Jurkat, Clone E6-1 (cell line): ENCODE data around the gene SAC3D1. TPM values are rescaled to one million over a fixed set of nuclear protein-coding genes. Genes with fewer than 3 reads are reported as not detected.
"Not testable (repeated sequence)": the region's sequence is repeated elsewhere in the genome, so short reads cannot be mapped to it uniquely, and the experiment has no call there.

Source experiments
- DNase-seq: peaks from one replicate; pipeline ENCODE4 v3.0.0-alpha.2; 2011; ENCODE audit warnings: low read depth, low spot score
- H3K4me3 ChIP-seq: 2 replicates; pipeline ENCODE4 v1.5.1; 2011; ENCODE audit warnings: mild to moderate bottlenecking, low read length, control low read depth, moderate library complexity
- polyA plus RNA-seq: library from polyadenylated mRNA; unstranded; fragments of >200 nt; gene quantifications from one replicate; pipeline ENCODE4 v1.2.1, GENCODE V29; 2012; ENCODE audit warnings: missing spikeins; ENCODE audit not compliant: insufficient read length, insufficient read depth

SAC3D1 gene
- polyA plus RNA-seq = 40.6 TPM

DNA sequence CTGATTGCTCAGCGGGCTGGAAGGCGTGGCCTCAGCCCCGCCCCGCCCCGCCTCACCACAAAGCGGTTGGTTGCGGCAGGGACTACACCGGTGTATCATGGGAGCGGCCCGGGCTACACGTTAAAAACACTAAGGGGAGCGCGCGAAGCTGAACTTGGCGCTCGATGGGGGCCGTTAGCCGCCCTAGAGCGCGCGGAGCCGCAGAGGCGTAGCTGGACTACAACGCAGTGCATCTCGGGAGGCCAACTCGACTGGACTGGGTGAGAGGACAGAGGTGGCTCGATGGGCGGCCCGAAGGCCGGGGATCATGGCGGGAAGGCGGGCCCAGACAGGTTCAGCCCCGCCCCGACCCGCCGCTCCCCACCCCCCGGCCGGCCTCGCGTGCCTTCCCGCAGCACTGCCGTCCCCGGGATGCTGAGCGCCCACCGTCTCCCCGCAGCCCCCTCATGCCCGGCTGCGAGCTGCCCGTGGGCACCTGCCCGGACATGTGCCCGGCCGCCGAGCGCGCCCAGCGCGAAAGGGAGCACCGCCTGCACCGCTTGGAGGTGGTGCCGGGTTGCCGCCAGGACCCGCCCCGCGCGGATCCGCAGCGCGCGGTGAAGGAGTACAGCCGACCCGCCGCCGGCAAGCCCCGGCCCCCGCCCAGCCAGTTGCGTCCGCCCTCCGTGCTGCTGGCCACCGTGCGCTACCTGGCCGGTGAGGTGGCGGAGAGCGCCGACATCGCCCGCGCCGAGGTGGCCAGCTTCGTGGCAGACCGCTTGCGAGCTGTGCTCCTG is at the start of gene SAC3D1:
Gene SAC3D1, plus strand, starts transcription at position 364 of the 776 bp plus-strand sequence. Its CDS starts 83 bp downstream, at position 447.
- DNase-seq = peak; percentile 96
- H3K4me3 ChIP-seq = peak within 1 kb of the TSS; percentile 65

DNA sequence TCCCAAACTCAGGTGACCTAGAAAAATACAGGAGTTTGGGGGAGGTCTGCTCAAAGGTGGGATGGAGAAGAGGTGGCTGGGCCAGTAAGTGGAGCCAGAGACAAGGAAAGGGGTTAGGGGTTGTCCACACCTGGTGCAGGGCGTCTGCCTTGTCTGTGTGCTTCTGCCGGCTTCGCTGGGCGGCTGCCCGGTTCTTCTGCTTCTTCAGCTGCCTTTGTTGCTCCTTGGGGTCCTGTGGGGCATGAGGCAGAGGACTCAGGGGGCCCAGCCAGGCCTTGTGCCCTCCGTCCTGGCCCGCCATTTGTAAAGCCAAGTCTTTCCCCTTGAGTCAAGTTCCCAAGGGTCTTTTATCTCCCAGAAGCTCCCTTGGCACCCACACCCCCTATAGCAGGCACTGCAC is 46.7 kb upstream of the SAC3D1 start:
- no peak overlapping the region for H3K4me3 ChIP-seq
- no peak for DNase-seq

DNA sequence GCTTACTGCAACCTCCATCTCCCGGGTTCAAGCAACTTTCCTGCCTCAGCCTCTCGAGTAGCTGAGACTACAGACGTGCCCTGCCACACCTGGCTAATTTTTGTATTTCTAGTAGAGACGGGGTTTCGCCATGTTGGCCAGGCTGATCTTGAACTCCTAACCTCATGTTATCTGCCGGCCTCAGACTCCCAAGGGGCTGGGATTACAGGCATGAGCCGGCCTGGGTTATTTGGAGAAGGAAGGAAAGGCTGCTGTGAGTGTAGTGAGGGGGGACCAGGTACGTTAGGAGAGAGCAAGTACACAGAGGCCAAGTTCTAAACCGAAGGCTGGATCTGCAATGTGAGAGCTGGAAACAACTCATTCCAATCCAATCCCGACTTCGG is 44.7 kb upstream of the SAC3D1 start:
- H3K4me3 ChIP-seq = no peak overlapping the region
- no peak for DNase-seq

DNA sequence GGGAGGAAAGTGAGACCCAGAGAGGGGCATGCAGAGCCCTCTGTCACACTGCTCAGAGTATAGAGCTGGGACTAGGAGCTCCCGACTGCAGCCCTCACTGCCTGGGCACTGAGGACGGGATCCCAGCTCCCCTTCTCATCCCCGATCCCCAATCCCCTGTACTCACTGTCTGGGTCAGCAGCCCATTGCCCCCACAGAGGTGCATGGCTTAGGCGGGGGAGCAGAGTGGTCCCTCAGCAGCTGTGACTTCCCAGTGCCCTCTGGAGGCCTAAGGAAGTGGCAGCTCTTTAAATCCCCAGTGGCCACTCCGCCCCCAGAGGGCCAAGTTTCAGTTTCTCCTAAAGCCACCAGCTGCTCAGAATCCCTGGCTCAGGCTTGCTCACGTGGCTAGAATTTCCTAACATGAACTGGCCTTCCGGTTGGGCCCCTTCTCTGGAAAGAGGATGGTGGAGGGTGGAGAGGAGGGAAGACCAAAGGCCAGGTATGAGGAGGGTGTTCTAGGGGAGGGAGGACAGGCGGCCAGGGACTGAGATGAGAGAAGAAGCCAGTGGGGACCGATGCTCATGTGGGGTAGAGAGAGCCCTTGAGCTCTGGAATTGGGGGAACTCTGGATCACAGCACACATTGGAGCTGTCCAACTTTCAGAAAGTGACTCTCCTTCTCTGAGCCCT is 44.2 kb upstream of the SAC3D1 start, which contains the start of gene BATF2:
Gene BATF2, minus strand, starts transcription at position 262 of the 671 bp plus-strand sequence. Its CDS starts 57 bp downstream, at position 205.
- no peak within 1 kb of the TSS for H3K4me3 ChIP-seq
- DNase-seq = no peak

DNA sequence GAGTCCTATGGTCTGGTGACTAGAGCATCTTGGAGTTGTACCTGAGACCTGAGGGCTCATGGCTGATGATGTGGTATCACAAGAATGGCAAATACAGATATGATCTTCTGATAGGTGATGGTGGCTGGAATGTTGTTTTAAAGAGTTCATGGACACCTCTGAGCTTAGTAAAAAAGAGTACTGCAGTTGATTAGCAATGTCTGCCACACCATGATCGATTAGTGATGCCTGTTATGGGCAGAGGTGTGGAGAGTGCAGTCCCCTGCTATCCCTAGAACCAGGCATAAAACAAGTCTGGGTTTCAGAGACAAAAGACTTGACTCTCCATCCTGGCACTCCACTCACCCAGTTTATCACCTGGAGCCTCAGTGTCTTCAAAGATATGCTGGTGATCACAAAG is 42.9 kb upstream of the SAC3D1 start:
- no peak for DNase-seq
- no peak overlapping the region for H3K4me3 ChIP-seq

DNA sequence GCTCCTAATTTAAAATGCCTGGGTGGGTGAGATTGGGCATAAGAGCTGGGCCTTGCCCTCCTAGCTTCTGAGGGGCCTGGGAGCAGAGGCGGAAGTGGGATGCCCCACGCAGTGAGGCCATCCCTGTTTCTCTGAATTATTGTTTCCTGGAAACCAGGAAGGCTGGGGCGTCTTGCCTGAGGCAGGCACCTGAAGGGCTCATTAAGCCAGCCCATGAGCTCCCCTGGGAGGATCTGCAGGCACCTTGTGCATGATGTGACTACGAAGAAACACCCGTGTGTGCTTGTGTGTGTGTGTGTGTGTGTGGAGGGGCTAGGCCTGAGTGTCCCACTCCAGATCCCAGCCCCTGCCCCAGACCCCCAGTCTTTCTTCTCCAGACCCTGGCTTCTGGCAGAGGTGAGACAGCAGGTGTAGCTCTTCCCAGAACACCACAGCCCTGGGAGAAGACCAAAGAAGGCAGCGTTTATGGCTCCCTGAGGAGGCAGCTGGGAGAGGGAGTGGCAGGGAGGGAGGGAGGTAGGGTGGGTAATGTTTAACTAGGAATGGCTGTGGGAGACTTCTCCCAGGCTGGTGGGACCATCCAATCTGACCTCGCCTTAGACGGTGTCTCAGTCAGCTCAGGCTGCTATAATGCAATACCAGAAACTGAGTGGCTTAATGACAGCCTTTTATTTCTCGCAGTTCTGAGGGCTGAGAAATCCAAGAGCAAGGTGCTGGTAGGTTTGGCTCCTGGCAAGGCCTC is 42.1 kb upstream of the SAC3D1 start:
- no peak overlapping the region for H3K4me3 ChIP-seq
- DNase-seq = no peak

DNA sequence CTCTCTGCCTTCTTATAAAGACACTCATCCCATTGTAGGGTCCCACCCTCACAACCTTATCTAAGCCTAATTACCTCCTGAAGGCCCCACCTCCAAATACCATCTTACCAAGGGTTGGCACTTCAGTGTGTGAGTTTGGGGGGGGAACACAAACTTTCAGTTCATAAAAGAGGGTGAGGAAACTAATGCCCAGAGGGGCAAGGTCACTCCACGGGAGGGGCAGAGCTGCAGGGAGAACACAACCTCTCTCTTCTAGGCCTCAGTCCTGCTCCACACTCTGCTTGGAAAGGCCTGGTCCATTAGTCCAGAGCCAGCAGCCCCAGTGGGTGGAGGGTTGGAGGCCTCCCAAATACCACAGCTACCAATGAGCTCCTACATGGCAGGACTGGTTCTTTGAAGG is 41.5 kb upstream of the SAC3D1 start:
- no peak overlapping the region for H3K4me3 ChIP-seq
- DNase-seq = no peak

DNA sequence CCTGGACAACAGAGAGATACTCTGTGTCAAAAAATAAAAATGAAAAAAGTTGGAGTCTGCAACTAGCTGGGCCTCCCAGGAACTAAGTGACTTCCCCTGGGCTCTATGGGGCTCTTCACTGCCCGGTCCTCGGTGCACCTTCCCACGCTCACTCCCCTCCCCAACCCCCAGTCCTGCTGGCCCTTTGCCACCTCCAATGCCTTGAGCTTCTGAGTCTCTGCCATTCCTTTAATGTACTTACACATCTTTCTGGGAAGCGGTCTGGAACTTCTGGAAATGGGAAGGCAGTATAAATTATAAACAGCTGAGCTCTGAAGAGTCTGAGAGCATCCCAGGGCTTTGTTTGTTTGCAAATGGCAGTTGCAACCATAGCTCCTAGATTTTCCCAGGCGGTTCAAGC is 38.3 kb upstream of the SAC3D1 start:
- H3K4me3 ChIP-seq = no peak overlapping the region
- DNase-seq = no peak

DNA sequence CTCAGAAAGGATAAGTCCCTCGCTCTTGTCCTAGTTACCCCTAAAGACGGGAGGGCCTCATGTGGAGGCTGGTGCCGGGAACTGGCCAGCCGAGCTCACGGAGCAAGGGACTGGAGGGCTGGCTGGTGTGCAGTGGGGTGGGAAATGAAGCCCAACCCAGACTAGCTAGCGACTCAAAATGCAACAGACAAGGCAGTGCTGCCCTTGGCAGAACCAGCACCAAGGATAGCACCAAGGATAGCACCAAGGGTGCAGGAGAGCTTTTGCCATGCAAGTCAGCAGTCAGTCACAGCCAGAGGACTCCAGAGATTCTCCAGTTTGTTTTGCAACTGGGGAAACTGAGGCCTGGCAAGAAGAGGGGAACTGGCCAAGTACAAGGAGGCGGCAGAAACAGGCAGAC is 37.7 kb upstream of the SAC3D1 start:
- DNase-seq = no peak
- H3K4me3 ChIP-seq = no peak overlapping the region

DNA sequence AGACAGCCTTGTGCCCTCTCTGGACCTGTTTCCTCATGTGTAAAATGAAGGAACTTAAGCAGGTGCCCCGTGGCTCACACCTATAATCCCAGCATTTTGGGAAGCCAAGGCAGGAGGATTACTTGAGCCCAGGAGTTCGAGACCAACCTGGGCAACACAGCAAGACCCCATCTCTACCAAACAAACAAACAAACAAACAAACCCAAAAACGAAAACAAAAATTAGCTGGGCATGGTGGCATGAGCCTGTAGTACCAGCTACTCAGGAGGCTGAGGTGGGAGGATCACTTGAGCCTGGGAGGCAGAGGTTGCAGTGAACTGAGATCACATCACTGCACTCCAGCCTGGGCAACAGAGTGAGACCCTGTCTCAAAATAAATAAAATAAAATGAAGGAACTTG is 37.0 kb upstream of the SAC3D1 start:
- DNase-seq, H3K4me3 ChIP-seq: not testable (repeated sequence)

DNA sequence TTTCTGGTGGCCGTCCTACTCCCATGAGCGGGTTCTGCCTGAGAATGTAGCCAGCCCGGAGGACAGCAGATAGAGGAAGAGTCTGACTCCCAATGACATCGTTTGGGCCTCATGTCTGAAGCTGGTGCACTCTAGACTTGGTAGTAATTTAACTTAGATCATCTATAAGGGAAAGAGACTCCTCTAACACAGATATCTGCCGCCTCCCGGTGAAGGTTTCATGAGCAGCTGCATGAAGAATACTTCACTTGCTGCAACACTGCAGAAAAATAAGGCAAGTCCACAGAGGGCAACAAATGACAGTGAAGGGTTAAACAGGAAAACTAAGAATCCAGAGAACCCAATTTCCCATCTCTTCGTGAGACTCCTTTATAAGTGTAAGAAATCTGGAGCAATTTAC is 33.0 kb upstream of the SAC3D1 start:
- H3K4me3 ChIP-seq = no peak overlapping the region
- DNase-seq = no peak

DNA sequence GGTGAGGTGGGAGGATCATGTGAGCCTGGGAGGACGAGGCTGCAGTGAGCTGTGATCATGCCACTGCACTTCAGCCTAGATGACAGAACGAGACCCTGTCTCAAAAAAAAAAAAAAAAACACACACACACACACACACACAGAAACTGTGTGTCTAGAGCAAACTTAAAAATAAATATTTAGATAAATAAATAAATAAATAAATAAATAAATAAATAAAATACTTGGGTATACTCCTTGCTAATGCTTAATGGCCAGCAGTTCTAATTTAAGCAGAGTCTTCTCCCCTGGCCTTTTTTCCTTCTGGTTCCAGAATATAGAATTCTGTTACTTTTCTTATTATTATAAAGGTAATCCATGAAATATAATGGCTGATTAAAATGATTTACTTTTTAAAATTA is 32.1 kb upstream of the SAC3D1 start:
- no peak overlapping the region for H3K4me3 ChIP-seq
- no peak for DNase-seq

DNA sequence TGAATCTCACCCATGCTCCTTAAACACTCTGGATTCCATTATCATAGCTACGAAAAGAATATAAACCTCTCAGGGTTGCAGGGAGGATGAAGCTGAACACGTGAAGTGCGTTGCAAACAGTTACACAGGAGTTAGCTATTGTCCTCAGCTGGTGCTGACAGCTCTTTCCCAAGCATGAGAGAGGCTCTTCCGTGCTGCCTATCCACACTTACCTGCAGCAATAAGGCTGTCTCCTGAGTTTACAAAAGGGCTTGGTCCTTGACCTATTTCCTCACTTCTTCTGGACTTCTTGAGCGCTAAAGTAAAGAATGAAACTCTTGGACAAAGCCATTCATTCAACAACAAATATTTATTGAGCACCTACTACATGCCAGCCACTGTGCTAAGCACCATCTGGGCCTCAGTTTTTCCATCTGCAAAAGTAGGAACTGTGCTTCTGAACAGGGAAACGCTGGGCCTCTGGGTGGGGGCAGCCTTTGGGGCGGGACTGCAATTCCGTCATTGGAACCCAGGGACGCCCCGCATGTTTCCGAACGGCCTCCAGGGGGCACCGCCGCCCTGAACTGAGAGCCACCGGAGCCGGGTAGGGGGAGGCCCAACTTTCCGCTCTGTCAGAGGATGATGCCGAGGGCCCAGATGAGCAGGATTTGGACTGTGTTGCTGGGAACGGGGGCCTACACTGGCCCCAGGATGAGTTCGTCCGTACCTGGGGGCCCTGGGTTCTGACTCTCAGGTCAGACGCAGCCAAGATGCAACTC is 27.7 kb upstream of the SAC3D1 start:
- peak; percentile 85 for DNase-seq
- H3K4me3 ChIP-seq = peak overlapping the region; percentile 81

DNA sequence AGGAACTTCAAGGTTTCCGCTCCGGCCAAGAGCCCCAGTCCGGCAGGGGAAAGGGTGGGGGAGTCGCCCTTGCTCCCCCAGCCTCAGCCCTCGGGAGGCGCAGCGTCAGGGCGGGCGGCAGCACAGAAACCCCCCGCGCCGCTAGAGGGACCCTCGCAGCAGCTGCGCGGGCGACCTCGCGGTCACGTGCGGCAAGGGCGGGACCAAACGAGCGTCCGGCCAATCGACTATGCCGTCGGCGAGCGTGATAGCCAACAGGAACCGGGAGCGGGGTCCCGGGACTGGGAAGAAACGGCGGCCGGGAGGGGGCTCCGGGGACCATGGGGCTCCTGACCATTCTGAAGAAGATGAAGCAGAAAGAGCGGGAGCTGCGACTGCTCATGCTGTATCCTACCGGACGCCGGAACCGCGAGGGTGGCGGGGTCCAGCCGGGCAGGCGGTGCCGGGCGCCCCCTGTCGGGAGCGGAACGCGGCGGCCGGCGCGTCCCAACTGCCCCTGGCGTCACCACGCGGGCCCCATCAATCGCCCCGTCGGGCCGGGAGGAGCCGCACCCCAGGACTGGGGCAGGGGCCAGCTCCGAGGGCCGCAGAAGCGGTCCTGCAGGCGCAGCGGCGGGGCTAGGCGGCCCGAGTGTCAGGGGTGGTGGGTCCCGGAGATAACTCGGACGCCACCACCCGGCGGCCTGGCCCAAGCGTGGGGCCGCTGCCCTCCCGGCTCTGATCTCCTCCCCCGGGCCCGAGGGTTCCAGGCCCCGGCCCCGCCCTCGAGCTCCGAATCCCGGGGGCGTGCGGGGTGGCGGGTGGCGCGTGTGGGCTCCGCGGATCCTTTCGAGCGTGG is 26.9 kb upstream of the SAC3D1 start, which contains the start of gene ARL2:
Gene ARL2, plus strand, starts transcription at position 273 of the 838 bp plus-strand sequence. Its CDS starts 48 bp downstream, at position 321.
- peak within 1 kb of the TSS; percentile 81 for H3K4me3 ChIP-seq
- peak; percentile 94 for DNase-seq

DNA sequence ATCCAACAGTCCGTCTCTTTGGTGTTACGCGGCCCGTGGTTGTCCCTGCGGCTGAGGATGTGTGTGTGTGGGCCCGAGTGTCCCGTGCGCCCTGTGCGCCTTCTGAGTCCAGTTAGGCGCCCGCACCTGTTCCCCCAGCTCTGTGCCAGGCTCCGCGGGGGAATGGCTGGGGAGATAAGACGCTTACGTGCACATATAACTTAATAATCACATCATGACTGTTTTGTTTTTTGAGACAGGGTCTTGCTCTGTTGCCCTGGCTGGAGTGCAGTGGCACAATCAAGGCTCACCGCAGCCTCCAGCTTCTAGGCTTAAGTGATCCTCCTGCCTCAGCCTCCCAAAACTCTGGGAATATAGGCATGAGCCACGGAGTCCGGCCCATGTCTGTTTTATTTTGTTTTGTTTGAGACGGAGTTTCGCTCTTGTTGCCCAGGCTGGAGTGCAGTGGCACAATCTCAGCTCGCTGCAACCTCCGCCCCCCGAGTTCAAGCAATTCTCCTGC is 26.2 kb upstream of the SAC3D1 start:
- DNase-seq = no peak
- peak overlapping the region; percentile 81 for H3K4me3 ChIP-seq

DNA sequence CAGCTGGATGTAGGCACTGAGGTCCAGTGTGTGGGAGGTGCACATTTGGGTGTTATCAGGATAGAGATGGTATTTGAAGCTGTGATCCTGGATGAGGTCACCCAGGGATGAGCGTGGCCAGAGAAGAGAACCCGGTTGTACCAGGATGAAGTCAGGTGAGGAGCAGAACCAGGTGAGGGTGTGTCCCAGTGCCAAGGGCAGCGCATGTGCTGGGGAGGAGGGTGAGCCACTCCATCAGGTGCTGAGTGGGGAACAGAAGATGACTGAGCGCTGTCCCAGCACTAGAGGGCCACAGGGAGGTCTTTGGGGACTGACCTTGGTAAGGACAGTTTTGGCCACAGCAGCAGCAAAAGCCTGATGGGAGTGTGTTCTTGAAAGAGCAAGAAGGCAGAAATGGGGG is 24.3 kb upstream of the SAC3D1 start:
- DNase-seq = no peak
- no peak overlapping the region for H3K4me3 ChIP-seq

DNA sequence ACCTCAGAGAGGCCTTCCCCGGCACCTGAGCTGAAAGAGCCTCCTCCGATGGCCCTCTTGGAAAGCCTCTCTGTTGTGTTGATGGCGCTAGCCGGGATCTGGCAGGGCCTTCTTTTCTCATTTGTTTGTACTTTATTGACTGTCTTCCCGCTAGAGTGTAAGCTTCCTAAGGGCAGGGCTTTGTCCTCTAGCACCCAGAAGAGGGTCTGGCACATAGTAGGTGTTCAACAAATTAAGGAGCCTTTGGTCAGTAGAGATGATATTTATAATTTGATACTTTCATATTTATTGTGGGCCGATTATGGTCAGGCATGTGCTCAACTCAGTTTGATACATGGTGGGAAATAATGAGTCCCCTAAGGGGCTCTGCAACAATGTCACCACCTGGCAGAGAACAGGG is 23.1 kb upstream of the SAC3D1 start:
- H3K4me3 ChIP-seq = no peak overlapping the region
- DNase-seq = no peak

DNA sequence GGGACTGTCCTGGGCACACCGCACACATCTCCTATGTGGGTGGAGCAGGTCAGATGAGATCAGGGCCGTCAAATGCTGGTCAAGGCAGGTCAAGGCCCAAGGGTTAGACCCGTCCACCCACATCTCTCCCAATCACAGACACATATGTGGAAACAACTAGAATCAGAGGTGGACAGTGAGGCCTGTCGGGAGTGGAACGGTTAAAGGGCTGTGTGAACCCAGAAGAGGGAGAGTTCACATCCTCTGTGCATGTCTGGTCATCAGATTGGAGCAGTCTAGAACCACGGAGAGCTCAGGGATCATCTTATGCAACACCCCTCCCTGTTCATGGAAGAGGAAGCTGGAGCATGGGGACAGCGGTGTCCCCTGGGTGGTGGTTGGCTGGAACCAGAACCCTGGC is 21.2 kb upstream of the SAC3D1 start:
- DNase-seq = no peak
- H3K4me3 ChIP-seq = no peak overlapping the region
